KOPT-K1 (cell line): ENCODE data around the gene FMN1.

Source experiments
- H3K27ac ChIP-seq: fragments of 200-600 bp; sonication (generic); 2 replicates; pipeline ENCODE4 v1.5.1; 2016; ENCODE audit warnings: antibody characterized with exemption, mild to moderate bottlenecking, low read depth, low read length; ENCODE audit not compliant: poor library complexity, severe bottlenecking
- H3K36me3 ChIP-seq: fragments of 200-600 bp; sonication (generic); 2 replicates; pipeline ENCODE4 v1.5.1; 2017; ENCODE audit warnings: antibody characterized with exemption, mild to moderate bottlenecking, low read length, moderate library complexity; ENCODE audit not compliant: insufficient read depth
- H3K9me3 ChIP-seq: fragments of 200-600 bp; sonication (generic); 2 replicates; pipeline ENCODE4 v1.5.1; 2017; ENCODE audit warnings: antibody characterized with exemption, low read length, mild to moderate bottlenecking; ENCODE audit not compliant: insufficient read depth, poor library complexity, severe bottlenecking

FMN1 gene

DNA sequence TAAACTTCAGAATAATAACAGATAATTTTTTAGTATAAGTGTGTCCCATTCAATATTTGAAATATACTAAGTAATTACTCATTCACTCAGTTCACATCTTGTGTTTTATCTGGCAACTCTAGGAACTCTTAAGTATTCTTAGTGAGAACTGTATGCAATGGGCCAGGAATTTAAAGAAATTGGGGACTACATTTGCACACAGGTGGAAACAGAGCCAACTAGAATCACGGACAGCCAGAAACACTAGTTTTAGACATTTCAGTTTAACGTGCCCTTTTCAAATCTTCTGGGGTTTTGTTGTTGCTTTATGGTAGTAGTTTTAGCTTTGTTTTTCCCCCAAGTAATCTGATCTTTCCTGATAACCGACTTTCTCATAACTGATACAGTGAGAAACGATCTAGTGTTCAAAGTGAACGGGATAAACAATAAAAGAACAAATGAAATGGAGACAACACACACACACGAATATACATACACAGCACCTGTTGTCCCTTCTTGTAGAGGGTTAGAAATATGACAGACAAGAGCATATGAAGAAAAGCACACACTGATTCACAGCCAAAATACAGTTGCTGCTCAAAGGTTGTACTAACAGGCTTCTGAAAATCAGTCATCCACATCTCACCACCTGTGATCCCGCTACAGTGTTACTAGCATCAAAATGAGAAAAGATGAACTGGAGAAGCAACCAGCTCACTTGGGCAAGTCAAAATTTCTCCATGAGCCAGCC, 167.0 kb downstream of the FMN1 start:
- Histone ChIP-seq H3K36me3 (no peaks in the 10 kb centered on the region), H3K9me3 (no peaks in the 10 kb centered on the region), H3K27ac (no peak overlapping the region)

DNA sequence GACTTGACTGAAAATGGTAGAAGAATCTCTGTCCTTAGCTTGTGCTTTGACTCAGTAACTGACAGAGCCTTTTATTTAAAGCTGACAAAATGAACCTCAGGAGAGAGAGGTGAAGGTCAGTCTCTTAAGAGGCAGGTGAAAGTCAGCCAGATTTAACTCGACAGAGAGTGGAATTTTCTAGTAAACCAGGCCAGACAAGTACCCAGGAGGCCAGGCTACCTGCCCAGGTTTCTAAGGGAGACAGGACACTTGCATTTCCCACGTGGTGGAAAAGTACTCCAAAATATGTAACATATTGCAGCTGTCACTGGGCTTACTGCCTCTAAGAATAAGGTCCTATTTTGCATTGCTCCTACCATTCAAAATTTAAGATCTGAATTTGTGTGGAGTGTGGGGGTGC, 167.9 kb downstream of the FMN1 start:
- Histone ChIP-seq H3K27ac (no peak overlapping the region), H3K36me3 (no peaks in the 10 kb centered on the region), H3K9me3 (no peaks in the 10 kb centered on the region)

DNA sequence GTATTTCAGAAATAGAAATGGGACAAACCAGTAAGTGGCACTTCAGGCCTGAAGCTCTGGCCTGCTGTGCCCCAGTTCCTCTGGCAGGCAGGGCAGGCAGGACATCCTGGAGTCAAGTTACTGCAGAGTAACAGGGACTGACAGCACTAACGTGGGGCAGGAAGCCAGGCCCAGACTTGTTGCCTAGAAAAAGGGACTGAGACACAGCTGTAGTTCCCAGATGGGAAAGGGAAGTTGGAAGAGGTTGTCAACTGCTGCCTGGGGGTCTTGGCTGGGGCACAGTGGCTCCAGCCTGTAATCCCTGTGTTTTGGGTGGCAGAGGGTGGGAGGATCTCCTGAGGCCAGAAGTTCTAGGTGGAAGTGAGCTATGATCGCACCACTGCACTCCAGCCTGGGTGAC, 171.9 kb downstream of the FMN1 start:
- H3K36me3 ChIP-seq: no peaks in the 10 kb centered on the region
- H3K9me3 ChIP-seq: no peaks in the 10 kb centered on the region
- H3K27ac ChIP-seq: no peak overlapping the region

DNA sequence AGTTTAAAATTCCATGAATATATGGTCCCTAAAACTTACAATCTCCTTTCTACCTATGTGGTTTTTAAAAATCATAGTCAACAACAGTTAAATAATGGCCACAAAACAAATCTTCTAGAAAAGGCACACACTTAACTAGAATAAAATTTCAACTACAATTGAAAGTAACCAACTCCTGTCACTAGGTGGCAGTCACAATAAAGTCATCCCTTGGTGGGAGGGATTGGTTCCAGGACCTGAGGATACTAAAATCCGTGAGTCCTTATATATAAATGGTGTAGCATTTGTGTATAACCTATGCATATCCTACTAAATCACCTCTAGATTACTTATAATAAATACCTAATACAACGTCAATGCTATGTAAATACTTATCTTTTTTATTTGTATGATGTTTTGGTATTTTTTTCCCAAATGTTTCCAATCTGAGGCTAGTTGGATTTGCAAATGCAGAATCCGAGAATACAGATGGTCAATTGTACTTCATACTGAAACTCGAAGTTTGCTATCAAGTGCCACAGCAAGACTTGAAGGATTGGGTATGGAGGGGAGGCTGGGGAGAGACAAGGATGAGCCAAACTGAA, 172.6 kb downstream of the FMN1 start:
- Histone ChIP-seq H3K9me3 (no peaks in the 10 kb centered on the region), H3K27ac (no peak overlapping the region), H3K36me3 (no peaks in the 10 kb centered on the region)

DNA sequence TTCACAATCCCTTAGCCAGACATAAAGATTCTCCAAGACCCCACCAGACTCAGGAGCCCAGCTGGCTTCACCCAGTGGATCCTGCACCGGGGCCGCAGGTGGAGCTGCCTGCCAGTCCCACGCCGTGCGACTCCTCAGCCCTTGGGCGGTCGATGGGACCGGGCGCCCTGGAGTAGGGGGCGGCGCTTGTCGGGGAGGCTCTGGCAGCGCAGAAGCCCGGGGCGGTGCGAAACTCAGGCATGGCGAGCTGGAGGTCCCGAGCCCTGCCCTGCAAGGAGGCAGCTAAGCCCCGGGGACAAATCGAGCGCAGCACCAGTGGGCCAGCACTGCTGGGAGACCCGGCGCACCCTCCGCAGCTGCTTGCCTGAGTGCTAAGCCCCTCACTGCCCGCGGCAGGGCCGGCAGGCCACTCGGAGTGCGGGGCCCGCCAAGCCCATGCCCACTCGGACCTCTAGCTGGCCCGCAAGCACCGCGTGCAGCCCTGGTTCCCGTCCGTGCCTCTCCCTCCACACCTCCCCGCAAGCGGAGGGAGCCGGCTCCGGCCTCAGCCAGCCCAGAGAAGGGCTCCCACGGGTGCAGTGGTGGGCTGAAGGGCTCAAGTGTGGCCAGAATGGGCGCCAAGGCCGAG, 175.0 kb downstream of the FMN1 start:
- no peaks in the 10 kb centered on the region for H3K36me3 ChIP-seq
- no peak overlapping the region for H3K27ac ChIP-seq
- H3K9me3 ChIP-seq: no peaks in the 10 kb centered on the region

DNA sequence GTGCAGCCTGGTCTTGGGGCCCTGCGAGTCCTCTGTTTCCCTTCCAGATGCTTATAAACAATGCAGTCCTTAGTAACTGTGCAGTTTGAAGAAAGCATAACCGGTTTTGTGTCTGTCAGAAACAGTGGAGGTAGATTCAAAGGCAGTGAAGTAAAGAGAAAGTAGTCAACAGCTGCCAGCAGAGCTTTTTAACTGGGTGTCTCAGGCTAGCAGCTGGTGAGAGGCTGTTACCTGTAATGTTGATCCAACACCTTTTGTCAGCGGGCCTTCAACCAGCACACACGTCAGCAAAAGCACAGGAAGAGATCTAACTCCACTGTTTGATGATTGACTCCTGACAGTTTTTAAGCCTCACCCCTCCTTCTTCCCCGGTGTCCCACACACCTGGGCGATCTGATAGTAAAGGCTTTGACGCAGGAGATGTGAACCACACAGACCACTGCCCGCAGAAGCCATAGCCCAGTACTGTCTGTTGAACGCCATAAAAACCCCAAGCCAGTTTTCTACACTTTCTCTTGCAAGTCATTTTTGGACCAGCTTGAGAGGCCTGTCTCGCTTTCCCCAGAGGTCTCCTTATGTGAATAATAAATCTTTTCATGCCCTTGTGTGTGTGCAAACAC, 178.0 kb downstream of the FMN1 start:
- Histone ChIP-seq H3K9me3 (no peaks in the 10 kb centered on the region), H3K36me3 (no peaks in the 10 kb centered on the region), H3K27ac (no peak overlapping the region)

DNA sequence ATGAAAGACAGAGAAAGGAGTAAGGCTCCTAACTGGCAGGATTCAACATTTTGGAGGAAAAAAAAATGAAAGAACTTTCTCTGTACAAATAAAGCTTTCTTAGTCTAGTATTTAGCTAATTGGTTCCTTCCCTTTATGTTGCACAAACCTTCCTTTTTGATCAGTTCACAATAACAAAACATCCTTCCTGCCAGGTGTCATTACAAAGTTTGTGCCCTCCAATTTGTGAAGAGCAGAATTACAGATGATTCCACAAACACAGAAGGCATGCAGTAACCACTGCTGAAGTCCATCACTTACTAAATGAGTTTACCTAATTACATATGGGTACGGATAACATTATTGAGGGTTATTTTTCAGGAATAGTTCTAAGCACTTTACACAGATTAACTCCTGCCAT, 179.9 kb downstream of the FMN1 start:
- Histone ChIP-seq H3K27ac (no peak overlapping the region), H3K9me3 (no peaks in the 10 kb centered on the region), H3K36me3 (no peaks in the 10 kb centered on the region)

DNA sequence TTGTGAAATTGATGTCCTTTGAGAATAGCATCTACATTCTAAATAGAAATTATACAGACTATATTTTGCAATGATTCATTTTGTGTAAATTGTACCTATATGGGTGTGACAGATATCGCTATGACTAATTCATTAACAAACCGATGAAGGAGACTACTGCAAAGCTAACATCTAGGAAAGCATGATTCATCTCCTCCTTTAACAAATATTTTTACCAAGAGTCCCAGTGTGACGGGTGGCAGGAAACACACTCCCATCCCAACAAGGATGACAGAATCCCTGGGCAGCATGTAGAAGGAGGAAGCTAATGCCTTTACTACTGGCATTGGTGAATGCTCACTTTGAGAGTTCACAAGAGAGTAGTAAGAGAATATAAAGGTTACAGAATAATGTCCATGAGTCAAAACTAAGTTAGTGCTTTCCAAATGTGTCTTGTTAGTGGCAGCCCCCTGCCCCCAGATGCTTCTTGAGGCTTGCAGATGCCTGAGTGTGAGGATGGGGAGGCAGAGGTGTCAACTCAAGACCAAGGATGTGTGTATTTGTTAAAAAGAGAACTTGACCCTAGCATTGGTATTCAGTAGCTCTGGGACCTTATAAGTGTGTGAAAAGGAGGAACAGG, 180.6 kb downstream of the FMN1 start:
- no peak overlapping the region for H3K27ac ChIP-seq
- H3K36me3 ChIP-seq: no peaks in the 10 kb centered on the region
- no peaks in the 10 kb centered on the region for H3K9me3 ChIP-seq

DNA sequence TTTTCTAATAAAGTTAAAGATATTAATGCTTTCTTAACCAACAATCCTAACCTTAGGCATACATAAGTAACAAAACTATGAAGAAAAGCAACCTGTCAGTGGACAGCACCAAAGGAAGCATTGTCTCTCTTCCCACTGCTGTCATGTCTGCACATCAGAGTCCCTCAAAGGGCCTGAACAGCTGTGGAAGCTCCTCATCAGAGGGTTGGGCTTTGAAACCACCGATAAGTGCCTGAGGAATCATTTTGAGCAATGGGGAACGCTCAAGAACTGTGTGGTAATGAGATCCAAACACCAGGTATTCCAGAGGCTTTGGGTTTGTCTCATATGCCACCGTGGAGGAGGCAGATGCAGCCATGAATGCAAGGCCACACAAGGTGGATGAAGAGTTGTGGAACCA, 182.5 kb downstream of the FMN1 start:
- H3K9me3 ChIP-seq: no peaks in the 10 kb centered on the region
- H3K36me3 ChIP-seq: no peaks in the 10 kb centered on the region
- no peak overlapping the region for H3K27ac ChIP-seq

DNA sequence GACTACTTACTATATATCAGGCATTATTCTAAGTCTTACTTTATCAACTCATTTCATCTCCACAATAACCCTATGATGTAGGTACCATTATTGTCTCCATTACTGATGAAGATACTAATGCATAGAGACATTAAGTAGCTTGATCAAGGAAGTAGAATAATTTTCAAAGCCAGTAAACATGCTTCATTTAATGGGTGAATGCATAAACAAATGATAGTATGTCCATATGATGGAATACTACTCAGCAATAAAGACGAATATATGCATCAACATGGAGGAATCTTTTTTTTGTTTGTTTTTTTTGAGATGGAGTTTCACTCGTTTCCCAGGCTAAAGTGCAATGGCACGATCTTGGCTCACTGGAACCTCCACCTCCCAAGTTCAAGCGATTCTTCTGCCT, 184.9 kb downstream of the FMN1 start:
- Histone ChIP-seq H3K27ac (no peak overlapping the region), H3K36me3 (no peaks in the 10 kb centered on the region), H3K9me3 (no peaks in the 10 kb centered on the region)

DNA sequence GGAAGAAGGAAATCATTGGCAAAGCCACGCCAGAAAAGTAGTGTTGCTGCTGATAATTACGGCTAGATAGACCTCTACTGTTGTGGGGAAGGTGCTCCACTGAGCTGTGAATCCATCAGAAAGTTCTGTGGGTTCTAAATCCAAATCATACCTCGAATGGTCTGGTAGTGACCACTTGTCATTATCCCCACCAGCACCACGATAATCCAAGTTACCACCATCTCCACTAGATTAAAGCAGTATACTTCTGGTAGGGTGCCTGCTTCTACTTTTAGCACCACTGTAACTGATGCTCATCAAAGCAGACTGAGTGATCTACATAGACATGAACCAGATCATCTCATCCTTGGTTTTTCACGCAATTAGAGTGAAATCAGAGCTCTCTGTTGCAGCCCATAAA, 185.5 kb downstream of the FMN1 start:
- H3K27ac ChIP-seq: no peak overlapping the region
- no peaks in the 10 kb centered on the region for H3K36me3 ChIP-seq
- no peaks in the 10 kb centered on the region for H3K9me3 ChIP-seq

DNA sequence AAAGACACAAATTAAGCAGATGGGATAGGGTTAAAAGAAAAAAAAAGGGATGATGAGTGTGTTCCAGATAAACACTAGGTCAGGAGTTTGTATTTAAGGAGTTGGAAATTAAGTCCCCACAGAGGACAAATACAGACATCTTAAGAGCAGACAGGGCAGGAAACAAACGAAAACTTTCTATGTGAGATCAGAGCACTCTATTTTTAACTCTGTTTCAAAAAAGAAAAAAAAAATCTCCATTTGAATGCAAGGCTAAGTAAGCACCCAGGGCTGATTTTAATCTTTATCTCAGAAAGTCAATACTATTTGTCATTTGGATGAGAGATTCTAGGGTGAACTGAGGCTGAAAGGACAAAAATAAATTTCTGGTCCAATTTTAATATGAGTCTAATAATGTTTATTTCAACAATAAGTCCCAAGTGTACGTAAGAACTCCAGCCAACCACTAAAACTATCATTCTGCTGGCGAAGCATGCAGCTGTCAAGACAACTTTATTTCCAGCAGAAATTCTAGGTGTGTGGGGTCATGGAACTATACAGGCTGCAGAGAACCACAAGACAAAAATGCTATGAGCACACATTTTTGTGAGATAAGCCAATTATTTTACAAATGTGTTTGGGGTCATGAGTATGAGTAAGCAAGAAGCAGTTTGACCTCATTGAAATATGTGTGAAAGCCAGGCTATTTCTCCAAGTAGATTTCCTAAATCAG, 186.1 kb downstream of the FMN1 start:
- no peaks in the 10 kb centered on the region for H3K36me3 ChIP-seq
- H3K27ac ChIP-seq: no peak overlapping the region
- H3K9me3 ChIP-seq: no peaks in the 10 kb centered on the region

DNA sequence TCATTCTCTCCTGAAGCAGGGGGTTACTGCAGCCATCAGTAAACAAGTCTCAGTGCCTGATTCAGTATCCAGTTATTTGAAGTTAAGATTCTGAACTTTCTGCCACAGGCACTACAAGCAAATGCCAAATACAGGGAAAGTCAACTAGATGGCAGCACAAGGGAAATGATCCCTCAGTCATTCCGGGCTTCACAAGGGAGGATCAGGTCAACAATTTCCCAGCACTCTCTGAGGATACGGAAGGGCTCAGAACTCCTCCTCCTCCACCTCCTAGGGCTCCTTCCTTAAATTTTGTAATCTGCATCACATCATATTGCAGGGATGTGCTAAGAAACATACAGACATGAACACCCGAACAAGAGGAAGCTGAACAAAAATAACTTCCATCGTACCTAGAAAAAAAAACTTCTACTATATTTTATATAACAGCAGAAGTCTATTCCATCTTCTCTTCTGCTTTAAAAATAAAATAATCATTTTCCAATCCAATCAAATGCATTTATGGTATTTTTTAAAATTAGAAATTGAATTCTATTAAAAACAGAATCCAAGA, 187.1 kb downstream of the FMN1 start:
- H3K27ac ChIP-seq: no peak overlapping the region
- H3K9me3 ChIP-seq: no peaks in the 10 kb centered on the region
- H3K36me3 ChIP-seq: no peaks in the 10 kb centered on the region

DNA sequence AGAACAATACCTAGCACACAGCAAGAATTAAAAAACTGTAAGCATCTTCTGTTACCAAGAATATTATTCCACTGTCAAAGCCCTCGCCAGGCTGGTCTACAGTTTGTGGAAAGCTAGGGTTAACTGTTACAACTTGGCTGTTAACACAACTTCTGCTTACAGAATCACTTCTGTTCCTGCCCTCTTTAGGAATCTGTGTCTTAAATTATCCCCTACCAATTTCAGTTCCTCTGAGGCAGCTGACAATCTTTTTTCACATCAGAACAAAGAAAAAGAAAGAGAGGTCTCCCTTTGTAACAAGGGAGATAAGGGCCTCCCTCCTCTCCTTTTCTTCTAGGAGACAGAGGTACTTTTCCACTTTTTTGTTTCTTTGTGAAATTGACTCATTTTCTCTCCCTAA, 188.9 kb downstream of the FMN1 start:
- no peaks in the 10 kb centered on the region for H3K36me3 ChIP-seq
- no peaks in the 10 kb centered on the region for H3K9me3 ChIP-seq
- no peak overlapping the region for H3K27ac ChIP-seq
